ENCODE results near the gene NECTIN1.

The NECTIN1 gene

GRCh38 chr11:119712459-119713358 lies 16.3 kb downstream of the NECTIN1 start:
- no peak for DNase-seq

GRCh38 chr11:119712006-119712405 lies 17.0 kb downstream of the NECTIN1 start:
- DNase-seq = no peak

- no peak for DNase-seq
Measured at GRCh38 chr11:119711476-119711875, 17.5 kb downstream of the NECTIN1 start.

GRCh38 chr11:119710417-119710816 lies 18.6 kb downstream of the NECTIN1 start:
- DNase-seq = no peak

GRCh38 chr11:119709638-119710346 lies 19.2 kb downstream of the NECTIN1 start:
- peak; percentile 72 for DNase-seq

- DNase-seq = no peak
Measured at GRCh38 chr11:119709171-119709570, 19.8 kb downstream of the NECTIN1 start.

- no peak for DNase-seq
Measured at GRCh38 chr11:119708384-119708783, 20.6 kb downstream of the NECTIN1 start.

GRCh38 chr11:119706887-119707286 lies 22.1 kb downstream of the NECTIN1 start:
- no peak for DNase-seq

- no peak for DNase-seq
Measured at GRCh38 chr11:119706029-119706428, 23.0 kb downstream of the NECTIN1 start.

- DNase-seq = no peak
Measured at GRCh38 chr11:119705362-119705761, 23.6 kb downstream of the NECTIN1 start.

- no peak for DNase-seq
Measured at GRCh38 chr11:119704849-119705248, 24.2 kb downstream of the NECTIN1 start.

- no peak for DNase-seq
Measured at GRCh38 chr11:119701591-119702549, 27.1 kb downstream of the NECTIN1 start.

- no peak for DNase-seq
Measured at GRCh38 chr11:119700536-119701346, 28.3 kb downstream of the NECTIN1 start.

GRCh38 chr11:119700030-119700429 lies 29.0 kb downstream of the NECTIN1 start:
- DNase-seq = no peak

GRCh38 chr11:119699227-119699626 lies 29.8 kb downstream of the NECTIN1 start:
- no peak for DNase-seq

- DNase-seq = no peak
Measured at GRCh38 chr11:119697882-119698281, 31.1 kb downstream of the NECTIN1 start.

- DNase-seq = no peak
Measured at GRCh38 chr11:119697445-119697844, 31.6 kb downstream of the NECTIN1 start.

GRCh38 chr11:119696378-119697222 lies 32.4 kb downstream of the NECTIN1 start:
- DNase-seq = no peak

- DNase-seq = no peak
Measured at GRCh38 chr11:119694334-119694733, 34.7 kb downstream of the NECTIN1 start.

- DNase-seq = no peak
Measured at GRCh38 chr11:119693253-119693815, 35.7 kb downstream of the NECTIN1 start.

GRCh38 chr11:119692540-119692820 lies 36.5 kb downstream of the NECTIN1 start:
- no peak for DNase-seq
